ENCODE measurements around the gene GNL1.

DNA sequence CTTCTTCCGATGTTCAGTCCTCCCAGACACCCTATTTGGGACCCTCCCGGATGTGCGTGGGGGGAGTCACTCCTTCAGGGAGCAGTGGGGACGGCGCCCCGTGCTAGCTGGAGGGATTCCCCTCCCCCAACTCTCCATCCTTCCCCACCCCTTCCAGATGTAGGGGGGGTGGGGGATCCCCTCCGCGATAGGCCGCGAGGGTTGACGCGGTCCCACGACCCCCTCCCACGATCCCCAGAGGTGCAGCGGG is 548 bp downstream of the GNL1 start:
- TF ChIP-seq, protein P1, sequence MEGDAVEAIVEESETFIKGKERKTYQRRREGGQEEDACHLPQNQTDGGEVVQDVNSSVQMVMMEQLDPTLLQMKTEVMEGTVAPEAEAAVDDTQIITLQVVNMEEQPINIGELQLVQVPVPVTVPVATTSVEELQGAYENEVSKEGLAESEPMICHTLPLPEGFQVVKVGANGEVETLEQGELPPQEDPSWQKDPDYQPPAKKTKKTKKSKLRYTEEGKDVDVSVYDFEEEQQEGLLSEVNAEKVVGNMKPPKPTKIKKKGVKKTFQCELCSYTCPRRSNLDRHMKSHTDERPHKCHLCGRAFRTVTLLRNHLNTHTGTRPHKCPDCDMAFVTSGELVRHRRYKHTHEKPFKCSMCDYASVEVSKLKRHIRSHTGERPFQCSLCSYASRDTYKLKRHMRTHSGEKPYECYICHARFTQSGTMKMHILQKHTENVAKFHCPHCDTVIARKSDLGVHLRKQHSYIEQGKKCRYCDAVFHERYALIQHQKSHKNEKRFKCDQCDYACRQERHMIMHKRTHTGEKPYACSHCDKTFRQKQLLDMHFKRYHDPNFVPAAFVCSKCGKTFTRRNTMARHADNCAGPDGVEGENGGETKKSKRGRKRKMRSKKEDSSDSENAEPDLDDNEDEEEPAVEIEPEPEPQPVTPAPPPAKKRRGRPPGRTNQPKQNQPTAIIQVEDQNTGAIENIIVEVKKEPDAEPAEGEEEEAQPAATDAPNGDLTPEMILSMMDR (IDR thresholded peaks at IDR 0.05) = no peak
- TF ChIP-seq POLR2AphosphoS5 (IDR thresholded peaks at IDR 0.05) = no peak
